ENCODE measurements around the gene TET2. TPM values are rescaled to one million over a fixed set of nuclear protein-coding genes. Genes with fewer than 3 reads are reported as not detected.

TET2 gene
- total RNA-seq, 1 experiment from 2014 or later = 3.4 TPM

DNA sequence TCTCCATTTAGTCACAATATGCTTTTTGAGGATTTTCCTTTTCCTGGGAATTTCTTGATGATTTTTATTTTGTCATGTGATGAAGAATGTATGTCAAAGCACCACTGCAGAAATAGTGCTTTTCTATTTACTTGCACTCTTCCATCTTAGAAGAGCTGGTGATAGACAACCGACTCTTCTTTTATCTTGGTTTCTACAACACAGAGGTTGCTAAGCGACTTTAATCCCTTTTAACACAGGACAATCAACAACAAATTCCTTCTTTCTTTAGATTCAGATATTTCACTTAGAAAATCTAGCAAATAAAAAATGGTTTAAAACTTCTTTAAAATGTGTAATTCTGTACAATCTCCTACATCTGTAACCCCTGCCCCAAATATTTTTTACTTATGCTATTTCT, 34.6 kb downstream of the TET2 start (continued):
- TF ChIP-seq TEAD1 (CRISPR knock-in tag; IDR thresholded peaks at IDR 0.05) (no peak), GRHL2 (CRISPR knock-in tag; IDR thresholded peaks at IDR 0.05; ENCODE audit: insufficient replicate concordance, severe bottlenecking) (no peak), FOXP4 (CRISPR knock-in tag; IDR thresholded peaks at IDR 0.05) (no peak), GABPB1 (CRISPR knock-in tag; IDR thresholded peaks at IDR 0.05) (no peak), ELF4 (CRISPR knock-in tag; IDR thresholded peaks at IDR 0.05; ENCODE audit: low read depth) (no peak), SOX15 (CRISPR knock-in tag; IDR thresholded peaks at IDR 0.05) (no peak), MXD4 (CRISPR knock-in tag; IDR thresholded peaks at IDR 0.05; ENCODE audit: borderline replicate concordance) (no peak), FOXP1 (CRISPR knock-in tag; IDR thresholded peaks at IDR 0.05; ENCODE audit: borderline replicate concordance) (no peak)
- TF ChIP-seq, protein P1, sequence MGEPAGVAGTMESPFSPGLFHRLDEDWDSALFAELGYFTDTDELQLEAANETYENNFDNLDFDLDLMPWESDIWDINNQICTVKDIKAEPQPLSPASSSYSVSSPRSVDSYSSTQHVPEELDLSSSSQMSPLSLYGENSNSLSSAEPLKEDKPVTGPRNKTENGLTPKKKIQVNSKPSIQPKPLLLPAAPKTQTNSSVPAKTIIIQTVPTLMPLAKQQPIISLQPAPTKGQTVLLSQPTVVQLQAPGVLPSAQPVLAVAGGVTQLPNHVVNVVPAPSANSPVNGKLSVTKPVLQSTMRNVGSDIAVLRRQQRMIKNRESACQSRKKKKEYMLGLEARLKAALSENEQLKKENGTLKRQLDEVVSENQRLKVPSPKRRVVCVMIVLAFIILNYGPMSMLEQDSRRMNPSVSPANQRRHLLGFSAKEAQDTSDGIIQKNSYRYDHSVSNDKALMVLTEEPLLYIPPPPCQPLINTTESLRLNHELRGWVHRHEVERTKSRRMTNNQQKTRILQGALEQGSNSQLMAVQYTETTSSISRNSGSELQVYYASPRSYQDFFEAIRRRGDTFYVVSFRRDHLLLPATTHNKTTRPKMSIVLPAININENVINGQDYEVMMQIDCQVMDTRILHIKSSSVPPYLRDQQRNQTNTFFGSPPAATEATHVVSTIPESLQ (CRISPR knock-in tag; IDR thresholded peaks at IDR 0.05) = no peak

GRCh38 chr4:105182211-105182610, 35.5 kb downstream of the TET2 start:
- no peak for TF ChIP-seq GRHL2 (CRISPR knock-in tag; IDR thresholded peaks at IDR 0.05; ENCODE audit: insufficient replicate concordance, severe bottlenecking)
- TF ChIP-seq ZNF281 (CRISPR knock-in tag; IDR thresholded peaks at IDR 0.05) = no peak
- no peak for TF ChIP-seq NFE2L1 (CRISPR knock-in tag; IDR thresholded peaks at IDR 0.05)
- TF ChIP-seq STAT6 (CRISPR knock-in tag; conservative IDR thresholded peaks at IDR 0.05; ENCODE audit: low read depth) = no peak
- no peak for TF ChIP-seq OVOL2 (CRISPR knock-in tag; IDR thresholded peaks at IDR 0.05; ENCODE audit: borderline replicate concordance)
- no peak for TF ChIP-seq ZNF425 (CRISPR knock-in tag; conservative IDR thresholded peaks at IDR 0.05)
- TF ChIP-seq FOXP4 (CRISPR knock-in tag; IDR thresholded peaks at IDR 0.05) = no peak
- TF ChIP-seq, protein P2, sequence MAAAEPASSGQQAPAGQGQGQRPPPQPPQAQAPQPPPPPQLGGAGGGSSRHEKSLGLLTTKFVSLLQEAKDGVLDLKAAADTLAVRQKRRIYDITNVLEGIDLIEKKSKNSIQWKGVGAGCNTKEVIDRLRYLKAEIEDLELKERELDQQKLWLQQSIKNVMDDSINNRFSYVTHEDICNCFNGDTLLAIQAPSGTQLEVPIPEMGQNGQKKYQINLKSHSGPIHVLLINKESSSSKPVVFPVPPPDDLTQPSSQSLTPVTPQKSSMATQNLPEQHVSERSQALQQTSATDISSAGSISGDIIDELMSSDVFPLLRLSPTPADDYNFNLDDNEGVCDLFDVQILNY (CRISPR knock-in tag; IDR thresholded peaks at IDR 0.05) = no peak
- ChIA-PET POLR2A (no interaction called here), CTCF (interaction anchor here (1.0 kb wide), 1 partner anchor 9 kb away, joined by 3 read pairs; no protein-coding TSS in a partner anchor)
- peaks cover 2% of the 10 kb centered on the region; the same call in 1 of the 2 replicates for H3K4me1 Mint-ChIP-seq
- no peak overlapping the region for H3K4me3 Mint-ChIP-seq
- DNase-seq (ENCODE audit: low spot score) (no peak), ATAC-seq (no peak)
- no peak overlapping the region for H3K27ac Mint-ChIP-seq
- H3K27me3 Mint-ChIP-seq (ENCODE audit: low read depth) = no peaks in the 10 kb centered on the region
- H3K36me3 Mint-ChIP-seq = no peaks in the 10 kb centered on the region
- H3K9me3 Mint-ChIP-seq = no peaks in the 10 kb centered on the region

All from WTC11 (cell line).